Mesothelial cell of epicardium (in vitro differentiated cells): ENCODE data around the gene GPRIN3. TPM values are rescaled to one million over a fixed set of nuclear protein-coding genes. Genes with fewer than 3 reads are reported as not detected.

ENCODE experiments used
- DNase-seq, 2 experiments: peaks; one replicate each; pipeline ENCODE4 v3.0.0; 2021; ENCODE audit warnings: low spot score in 2 of 2; ENCODE audit not compliant: unreplicated experiment in 2 of 2
- H3K27ac Mint-ChIP-seq: 2 replicates; pipeline ENCODE4 v1.8.0; 2021; ENCODE audit warnings: mixed read lengths
- H3K27me3 Mint-ChIP-seq: 2 replicates; pipeline ENCODE4 v1.8.0; 2021; ENCODE audit warnings: low read depth, mixed read lengths
- H3K36me3 Mint-ChIP-seq: 2 replicates; pipeline ENCODE4 v1.8.0; 2021; ENCODE audit warnings: mixed read lengths
- H3K4me1 Mint-ChIP-seq: 2 replicates; pipeline ENCODE4 v1.8.0; 2021; ENCODE audit warnings: mixed read lengths
- H3K4me3 Mint-ChIP-seq: 2 replicates; pipeline ENCODE4 v1.8.0; 2021; ENCODE audit warnings: mild to moderate bottlenecking, moderate library complexity, mixed read lengths
- H3K9me3 Mint-ChIP-seq: 2 replicates; pipeline ENCODE4 v1.8.0; 2021; ENCODE audit warnings: mixed read lengths
- CTCF ChIP-seq: fragments of 200-600 bp; sonication (generic); IDR thresholded peaks from one replicate; pipeline ENCODE4 v1.5.0; 2021; ENCODE audit warnings: antibody characterized with exemption; ENCODE audit not compliant: unreplicated experiment
- total RNA-seq: library from RNA; stranded (reverse); gene quantifications from 3 replicates; pipeline ENCODE4 v1.2.1, GENCODE V29; 2021

GPRIN3 gene
- total RNA-seq, 1 donor from 2014 or later, result 1.5 TPM

- peak overlapping the region; percentile 82 for H3K4me3 Mint-ChIP-seq
- H3K27ac Mint-ChIP-seq, result no peak overlapping the region
- H3K27me3 Mint-ChIP-seq, result peaks cover 16% of the 10 kb centered on the region
These were observed 488 bp downstream of the GPRIN3 start for GRCh38 chr4:89307178-89307445.

GRCh38 chr4:89306486-89307177 is 968 bp downstream of the GPRIN3 start:
- Mint-ChIP-seq H3K27ac (no peak overlapping the region), H3K27me3 (peaks cover 16% of the 10 kb centered on the region), H3K4me1 (peaks cover 20% of the 10 kb centered on the region), H3K36me3 (no peaks in the 10 kb centered on the region), H3K9me3 (no peaks in the 10 kb centered on the region), H3K4me3 (peak overlapping the region; percentile 82)
- DNase-seq, result no peak
- no peak for TF ChIP-seq CTCF

More at GRCh38 chr4:89307178-89307445, 488 bp downstream of the GPRIN3 start:
- H3K9me3 Mint-ChIP-seq, result no peaks in the 10 kb centered on the region
- no peaks in the 10 kb centered on the region for H3K36me3 Mint-ChIP-seq
- TF ChIP-seq CTCF, result no peak
- H3K4me1 Mint-ChIP-seq, result peaks cover 20% of the 10 kb centered on the region
- no peak for DNase-seq

GRCh38 chr4:89305712-89306437 is 1.7 kb downstream of the GPRIN3 start:
- Mint-ChIP-seq H3K4me1 (peaks cover 26% of the 10 kb centered on the region), H3K27ac (no peak overlapping the region), H3K27me3 (peaks cover 15% of the 10 kb centered on the region), H3K36me3 (no peaks in the 10 kb centered on the region), H3K9me3 (no peaks in the 10 kb centered on the region), H3K4me3 (peak overlapping the region; percentile 82)
- DNase-seq, result no peak
- TF ChIP-seq CTCF, result no peak

GRCh38 chr4:89305028-89305427 is 2.6 kb downstream of the GPRIN3 start:
- Mint-ChIP-seq H3K9me3 (no peaks in the 10 kb centered on the region), H3K27ac (no peak overlapping the region), H3K4me1 (peaks cover 28% of the 10 kb centered on the region), H3K36me3 (no peaks in the 10 kb centered on the region), H3K27me3 (peaks cover 15% of the 10 kb centered on the region), H3K4me3 (no peak overlapping the region)
- no peak for TF ChIP-seq CTCF
- DNase-seq, result no peak

- no peak for TF ChIP-seq CTCF
- no peaks in the 10 kb centered on the region for H3K9me3 Mint-ChIP-seq
- H3K27me3 Mint-ChIP-seq, result peaks cover 15% of the 10 kb centered on the region
- no peak overlapping the region for H3K27ac Mint-ChIP-seq
- no peaks in the 10 kb centered on the region for H3K36me3 Mint-ChIP-seq
- no peak for DNase-seq
- no peak overlapping the region for H3K4me3 Mint-ChIP-seq
- H3K4me1 Mint-ChIP-seq, result peaks cover 34% of the 10 kb centered on the region
These were observed 3.7 kb downstream of the GPRIN3 start for GRCh38 chr4:89303814-89304388.
